ENCODE data around the gene ATG10.
"Not testable (repeated sequence)": the region's sequence is repeated elsewhere in the genome, so short reads cannot be mapped to it uniquely, and the experiment has no call there.

Gene ATG10

GRCh38 chr5:82222597-82223574 is 251.1 kb downstream of the ATG10 start:
- DNase-seq (ENCODE audit: low spot score): no peak

GRCh38 chr5:82225525-82226172 is 253.8 kb downstream of the ATG10 start:
- peak; percentile 74 for DNase-seq (ENCODE audit: low spot score)

GRCh38 chr5:82234885-82235284 is 263.1 kb downstream of the ATG10 start:
- no peak for DNase-seq (ENCODE audit: low spot score)

GRCh38 chr5:82244151-82244550 is 272.3 kb downstream of the ATG10 start:
- no peak for DNase-seq (ENCODE audit: low spot score)

GRCh38 chr5:82244854-82245635 is 273.2 kb downstream of the ATG10 start:
- no peak for DNase-seq (ENCODE audit: low spot score)

GRCh38 chr5:82246960-82247574 is 275.2 kb downstream of the ATG10 start:
- DNase-seq (ENCODE audit: low spot score): no peak

- no peak for DNase-seq (ENCODE audit: low spot score)
Observed at GRCh38 chr5:82252744-82253143, 280.9 kb downstream of the ATG10 start.

- DNase-seq (ENCODE audit: low spot score): no peak
Observed at GRCh38 chr5:82255844-82256243, 284.0 kb downstream of the ATG10 start.

- DNase-seq (ENCODE audit: low spot score): no peak
Observed at GRCh38 chr5:82257247-82257646, 285.4 kb downstream of the ATG10 start.

- DNase-seq (ENCODE audit: low spot score): no peak
Observed at GRCh38 chr5:82257729-82258128, 285.9 kb downstream of the ATG10 start.

- no peak for DNase-seq (ENCODE audit: low spot score)
Observed at GRCh38 chr5:82259172-82259800, 287.5 kb downstream of the ATG10 start.

- DNase-seq (ENCODE audit: low spot score): no peak
Observed at GRCh38 chr5:82265047-82265446, 293.2 kb downstream of the ATG10 start.

GRCh38 chr5:82267297-82267933 is 295.6 kb downstream of the ATG10 start:
- not testable (repeated sequence) for DNase-seq (ENCODE audit: low spot score)

- DNase-seq (ENCODE audit: low spot score): not testable (repeated sequence)
Observed at GRCh38 chr5:82269363-82269762, 297.5 kb downstream of the ATG10 start.

- DNase-seq (ENCODE audit: low spot score): not testable (repeated sequence)
Observed at GRCh38 chr5:82272571-82273356, 300.9 kb downstream of the ATG10 start.

- not testable (repeated sequence) for DNase-seq (ENCODE audit: low spot score)
Observed at GRCh38 chr5:82273426-82273825, 301.6 kb downstream of the ATG10 start.

GRCh38 chr5:82274343-82275211 is 302.8 kb downstream of the ATG10 start:
- no peak for DNase-seq (ENCODE audit: low spot score)

- DNase-seq (ENCODE audit: low spot score): no peak
Observed at GRCh38 chr5:82275216-82275664, 303.4 kb downstream of the ATG10 start.
